Endometrium (tissue), 2 donors: ENCODE data around the gene RELA.
"Not testable (repeated sequence)": the region's sequence is repeated elsewhere in the genome, so short reads cannot be mapped to it uniquely, and the experiment has no call there.

Experiments used
- FAIRE-seq: peaks from 2 replicates; lab custom pipeline; 2012; peaks lifted over from hg19 to GRCh38; lab: Jason Lieb, UNC
- donor health status: control.
- donor health status: control.

Gene RELA

GRCh38 chr11:65662799-65663638 lies at the start of gene RELA:
RELA (minus strand) TSS chr11:65662916; CDS start chr11:65662832, 84 bp downstream.
- FAIRE-seq, result no peak

- FAIRE-seq, result no peak
Observed at GRCh38 chr11:65711785-65712632, 49.3 kb upstream of the RELA start, which contains the start of gene KAT5. KAT5 (plus strand) TSS chr11:65712252; CDS start chr11:65712268, 16 bp downstream.

GRCh38 chr11:65710421-65710820 lies 47.7 kb upstream of the RELA start:
- no peak for FAIRE-seq

- FAIRE-seq, result no peak
Observed at GRCh38 chr11:65709661-65710060, 46.9 kb upstream of the RELA start.

GRCh38 chr11:65708451-65708850 lies 45.7 kb upstream of the RELA start:
- no peak for FAIRE-seq

GRCh38 chr11:65707002-65707401 lies 44.3 kb upstream of the RELA start:
- not testable (repeated sequence) for FAIRE-seq

GRCh38 chr11:65706303-65706763 lies 43.6 kb upstream of the RELA start:
- not testable (repeated sequence) for FAIRE-seq

GRCh38 chr11:65703846-65704245 lies 41.1 kb upstream of the RELA start:
- no peak for FAIRE-seq

GRCh38 chr11:65701686-65702085 lies 39.0 kb upstream of the RELA start:
- no peak for FAIRE-seq

- no peak for FAIRE-seq
Observed at GRCh38 chr11:65700399-65700798, 37.7 kb upstream of the RELA start.

GRCh38 chr11:65699306-65699705 lies 36.6 kb upstream of the RELA start:
- no peak for FAIRE-seq

GRCh38 chr11:65698205-65698604 lies 35.5 kb upstream of the RELA start:
- no peak for FAIRE-seq

- no peak for FAIRE-seq
Observed at GRCh38 chr11:65696802-65697552, 34.3 kb upstream of the RELA start.

- FAIRE-seq, result peak; percentile 15
Observed at GRCh38 chr11:65695459-65696241, 32.9 kb upstream of the RELA start.

- FAIRE-seq, result no peak
Observed at GRCh38 chr11:65692367-65692766, 29.7 kb upstream of the RELA start.

GRCh38 chr11:65691847-65692246 lies 29.1 kb upstream of the RELA start:
- not testable (repeated sequence) for FAIRE-seq

GRCh38 chr11:65685981-65686380 lies 23.3 kb upstream of the RELA start:
- FAIRE-seq, result no peak

GRCh38 chr11:65683480-65683879 lies 20.8 kb upstream of the RELA start:
- not testable (repeated sequence) for FAIRE-seq

- FAIRE-seq, result no peak
Observed at GRCh38 chr11:65680192-65680743, 17.6 kb upstream of the RELA start.

- FAIRE-seq, result no peak
Observed at GRCh38 chr11:65672982-65673381, 10.3 kb upstream of the RELA start.
